HL-60 (cell line): ENCODE measurements around the gene SLAMF9.

Experiments used
- DNase-seq, 2 experiments: peaks; one replicate each; pipeline ENCODE4 v3.0.0-alpha.2; 2010 to 2020; ENCODE audit warnings: low read depth in 1 of 2, low spot score in 1 of 2
- H3K27ac ChIP-seq: fragments of 250-450 bp; sonication (Bioruptor Pico); replicated peaks from 2 replicates; pipeline ENCODE4 v1.5.1; 2020; ENCODE audit warnings: mild to moderate bottlenecking, moderate library complexity
- H3K27me3 ChIP-seq: fragments of 250-450 bp; sonication (Bioruptor Pico); 2 replicates; pipeline ENCODE4 v1.5.1; 2021; ENCODE audit warnings: mild to moderate bottlenecking, moderate library complexity; ENCODE audit not compliant: insufficient read depth, poor library complexity, severe bottlenecking
- H3K4me3 ChIP-seq: replicated peaks from 2 replicates; pipeline ENCODE4 v1.5.1; 2011; ENCODE audit warnings: mild to moderate bottlenecking, control low read depth, low read length; ENCODE audit not compliant: insufficient read depth
- GABPA ChIP-seq: IDR thresholded peaks from 2 replicates; pipeline ENCODE4 v1.6.1; 2012; ENCODE audit warnings: low read depth
- POLR2AphosphoS5 ChIP-seq: IDR thresholded peaks from 2 replicates; pipeline ENCODE4 v1.6.1; 2012; ENCODE audit warnings: low read depth
- REST ChIP-seq: IDR thresholded peaks from 2 replicates; pipeline ENCODE4 v1.6.1; 2012; ENCODE audit warnings: low read depth; ENCODE audit not compliant: insufficient replicate concordance
- SPI1 ChIP-seq: IDR thresholded peaks from 2 replicates; pipeline ENCODE4 v1.6.1; 2012; ENCODE audit warnings: low read depth, mild to moderate bottlenecking, borderline replicate concordance
- TF ChIP-seq, protein P1 (sequence below): IDR thresholded peaks from one replicate; pipeline ENCODE4 v1.5.1; 2011; ENCODE audit warnings: low read length, control low read depth, inconsistent platforms; ENCODE audit not compliant: insufficient read depth

Gene SLAMF9

DNA sequence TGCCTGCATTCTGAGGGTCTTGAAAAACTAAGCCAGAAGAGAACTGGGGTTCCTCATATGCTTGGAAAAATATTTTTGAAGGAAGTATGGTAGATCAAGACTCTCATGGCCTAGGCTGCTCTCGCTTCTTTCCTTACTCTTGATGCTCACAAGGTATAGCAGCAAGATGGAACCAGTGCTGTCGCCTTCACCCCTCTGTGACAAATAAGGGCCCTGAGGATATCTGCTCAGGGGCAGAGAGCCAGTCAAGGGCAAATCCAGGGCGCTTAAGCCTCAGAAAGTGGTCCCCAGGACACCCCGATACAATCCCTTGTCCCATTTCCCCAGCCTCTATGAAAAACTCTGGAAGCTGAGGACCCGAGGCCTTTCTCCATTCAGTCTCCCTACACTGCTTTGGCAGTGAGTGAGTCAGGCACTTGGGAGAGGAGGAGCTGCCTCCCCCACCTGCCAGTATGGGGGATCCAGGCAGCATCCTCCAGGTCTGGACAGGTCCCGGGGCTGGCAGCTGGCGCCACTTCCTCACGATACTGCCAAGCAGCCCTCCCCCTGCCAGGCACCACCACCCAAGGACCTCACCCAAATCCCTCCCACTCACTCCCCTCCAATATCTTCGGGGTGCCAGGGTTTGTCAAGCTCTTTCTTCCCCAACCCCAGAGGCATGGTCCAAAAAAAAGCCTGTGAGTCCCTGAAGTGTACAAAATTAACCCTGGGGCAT, 10.0 kb downstream of the SLAMF9 start:
- DNase-seq = no peak
- no peak overlapping the region for H3K27ac ChIP-seq
- no peak overlapping the region for H3K4me3 ChIP-seq
- TF ChIP-seq REST (no peak), POLR2AphosphoS5 (no peak), SPI1 (no peak), GABPA (no peak)
- TF ChIP-seq, protein P1, sequence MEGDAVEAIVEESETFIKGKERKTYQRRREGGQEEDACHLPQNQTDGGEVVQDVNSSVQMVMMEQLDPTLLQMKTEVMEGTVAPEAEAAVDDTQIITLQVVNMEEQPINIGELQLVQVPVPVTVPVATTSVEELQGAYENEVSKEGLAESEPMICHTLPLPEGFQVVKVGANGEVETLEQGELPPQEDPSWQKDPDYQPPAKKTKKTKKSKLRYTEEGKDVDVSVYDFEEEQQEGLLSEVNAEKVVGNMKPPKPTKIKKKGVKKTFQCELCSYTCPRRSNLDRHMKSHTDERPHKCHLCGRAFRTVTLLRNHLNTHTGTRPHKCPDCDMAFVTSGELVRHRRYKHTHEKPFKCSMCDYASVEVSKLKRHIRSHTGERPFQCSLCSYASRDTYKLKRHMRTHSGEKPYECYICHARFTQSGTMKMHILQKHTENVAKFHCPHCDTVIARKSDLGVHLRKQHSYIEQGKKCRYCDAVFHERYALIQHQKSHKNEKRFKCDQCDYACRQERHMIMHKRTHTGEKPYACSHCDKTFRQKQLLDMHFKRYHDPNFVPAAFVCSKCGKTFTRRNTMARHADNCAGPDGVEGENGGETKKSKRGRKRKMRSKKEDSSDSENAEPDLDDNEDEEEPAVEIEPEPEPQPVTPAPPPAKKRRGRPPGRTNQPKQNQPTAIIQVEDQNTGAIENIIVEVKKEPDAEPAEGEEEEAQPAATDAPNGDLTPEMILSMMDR = no peak
- H3K27me3 ChIP-seq = peaks cover 33% of the 10 kb centered on the region

DNA sequence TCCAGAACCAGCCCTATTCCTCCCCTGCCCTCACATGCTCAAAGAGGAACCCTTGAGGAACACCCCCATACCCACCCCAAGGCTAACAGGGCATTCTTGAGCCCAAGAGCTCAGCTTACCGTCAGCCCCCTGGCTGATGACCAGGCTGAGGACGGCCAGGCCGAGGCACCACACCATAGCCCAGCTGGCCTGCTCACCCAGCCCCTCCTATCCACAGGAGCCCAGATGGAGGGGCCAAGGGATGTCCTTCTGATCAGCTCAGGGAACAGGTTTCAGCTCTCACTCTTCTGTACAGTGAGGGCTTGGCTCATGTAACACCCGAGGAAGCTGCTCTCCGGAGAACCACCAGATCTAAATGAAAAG, 10.8 kb downstream of the SLAMF9 start:
- Histone ChIP-seq H3K27ac (no peak overlapping the region), H3K27me3 (peaks cover 33% of the 10 kb centered on the region), H3K4me3 (no peak overlapping the region)
- no peak for TF ChIP-seq REST
- TF ChIP-seq, protein P1 = no peak
- TF ChIP-seq GABPA = no peak
- TF ChIP-seq POLR2AphosphoS5 = no peak
- DNase-seq = no peak

- no peak for DNase-seq
- Histone ChIP-seq H3K4me3 (no peak overlapping the region), H3K27ac (no peak overlapping the region), H3K27me3 (peaks cover 32% of the 10 kb centered on the region)
- TF ChIP-seq REST = no peak
- no peak for TF ChIP-seq SPI1
- TF ChIP-seq GABPA = no peak
- TF ChIP-seq, protein P1 = no peak
- no peak for TF ChIP-seq POLR2AphosphoS5
Observed at GRCh38 chr1:159942632-159943277, 11.3 kb downstream of the SLAMF9 start.
